OCI-LY7 (cell line): ENCODE results near the gene A1CF. TPM values are rescaled to one million over a fixed set of nuclear protein-coding genes. Genes with fewer than 3 reads are reported as not detected.

Experiments used
- BruUV-seq: library from RNA; stranded (reverse); fragments of 400-500 nt; replicated peaks from 2 replicates; lab custom pipeline; 2021; lab: Mats Ljungman, UMichigan
- CTCF ChIA-PET: fragments of 300-600 bp; sonication (Branson Sonifier 250); formaldehyde crosslinking; loops from one replicate; lab custom pipeline; 2022; ENCODE audit warnings: antibody characterized with exemption; ENCODE audit not compliant: unreplicated experiment; lab: Charles Lee
- POLR2A ChIA-PET: fragments of 300-600 bp; sonication (Branson Sonifier 250); formaldehyde crosslinking; loops from one replicate; lab custom pipeline; 2022; ENCODE audit warnings: antibody characterized with exemption; lab: Charles Lee
- DNase-seq: peaks from one replicate; pipeline ENCODE4 v3.0.0-alpha.2; 2015; ENCODE audit warnings: low spot score
- H2AFZ ChIP-seq: fragments of 200-600 bp; sonication (generic), shearing (Covaris generic); 2 replicates; pipeline ENCODE4 v1.6.1; 2014; ENCODE audit warnings: mild to moderate bottlenecking, antibody characterized with exemption, low read length, moderate library complexity
- H3K27ac ChIP-seq: fragments of 200-600 bp; sonication (generic); 2 replicates; pipeline ENCODE4 v1.5.1; 2014; ENCODE audit warnings: mixed run types, low read depth, mild to moderate bottlenecking, moderate library complexity, low read length, inconsistent platforms; ENCODE audit not compliant: poor library complexity, severe bottlenecking
- H3K36me3 ChIP-seq: fragments of 200-600 bp; sonication (generic); 2 replicates; pipeline ENCODE4 v1.6.1; 2014; ENCODE audit warnings: mild to moderate bottlenecking, antibody characterized with exemption, low read length, moderate library complexity, mixed read lengths; ENCODE audit not compliant: insufficient read depth
- H3K4me1 ChIP-seq: fragments of 200-600 bp; sonication (generic); 2 replicates; pipeline ENCODE4 v1.5.1; 2014; ENCODE audit warnings: mild to moderate bottlenecking, low read length; ENCODE audit not compliant: insufficient read depth, poor library complexity, severe bottlenecking
- H3K4me2 ChIP-seq: fragments of 200-600 bp; sonication (generic); 2 replicates; pipeline ENCODE4 v1.6.1; 2014; ENCODE audit warnings: mild to moderate bottlenecking, low read length
- H3K4me3 ChIP-seq: fragments of 200-600 bp; sonication (generic); 2 replicates; pipeline ENCODE4 v1.5.1; 2014; ENCODE audit warnings: mild to moderate bottlenecking, low read depth, low read length; ENCODE audit not compliant: poor library complexity, severe bottlenecking
- H3K79me2 ChIP-seq: fragments of 200-600 bp; sonication (generic); 2 replicates; pipeline ENCODE4 v1.6.1; 2016; ENCODE audit warnings: low read depth, mild to moderate bottlenecking, low read length, moderate library complexity, mixed read lengths; ENCODE audit not compliant: insufficient read depth
- H3K9me2 ChIP-seq: fragments of 200-600 bp; sonication (generic); 2 replicates; pipeline ENCODE4 v1.6.1; 2016; ENCODE audit warnings: mild to moderate bottlenecking, low read length, mixed read lengths; ENCODE audit not compliant: insufficient read depth
- H3K9me3 ChIP-seq: fragments of 200-600 bp; sonication (generic); 2 replicates; pipeline ENCODE4 v1.6.1; 2014; ENCODE audit warnings: mild to moderate bottlenecking, mixed run types, low read length, mixed read lengths
- H4K20me1 ChIP-seq: fragments of 200-600 bp; sonication (generic); 2 replicates; pipeline ENCODE4 v1.6.1; 2014; ENCODE audit warnings: mild to moderate bottlenecking, antibody characterized with exemption, low read length, moderate library complexity, mixed read lengths; ENCODE audit not compliant: insufficient read depth
- CTCF ChIP-seq: fragments of 200-600 bp; sonication (generic); conservative IDR thresholded peaks from 2 replicates; pipeline ENCODE4 v1.5.1; 2014; ENCODE audit warnings: mild to moderate bottlenecking, antibody characterized with exemption, low read length, moderate library complexity, mixed read lengths
- EZH2phosphoT487 ChIP-seq: fragments of 200-600 bp; sonication (generic); IDR thresholded peaks from 2 replicates; pipeline ENCODE4 v1.6.1; 2018; ENCODE audit warnings: low read depth, borderline replicate concordance, mild to moderate bottlenecking, mixed run types, antibody characterized with exemption, low read length, moderate library complexity, mixed read lengths
- intact Hi-C: fragments of 100-400 bp; cut with micrococcal nuclease; formaldehyde crosslinking; loops from one replicate; pipeline ENCODE4 v1.10.0; 2022; ENCODE audit not compliant: unreplicated experiment
- total RNA-seq, 2 experiments: library from RNA; depleted of rRNA in 1 of 2; stranded (reverse); fragments of >200 nt in 1 of 2; shearing (Covaris generic) in 1 of 2; gene quantifications; 2 replicates each; pipeline ENCODE4 v1.2.3, GENCODE V29; 2014 to 2022

The A1CF gene
- total RNA-seq, 2 experiments from 2014 or later: not detected

- Histone ChIP-seq H3K9me3 (no peaks in the 10 kb centered on the region), H3K9me2 (no peaks in the 10 kb centered on the region), H3K4me1 (no peaks in the 10 kb centered on the region), H3K79me2 (no peaks in the 10 kb centered on the region), H3K4me3 (no peak overlapping the region), H3K36me3 (no peaks in the 10 kb centered on the region), H4K20me1 (no peaks in the 10 kb centered on the region), H3K4me2 (no peak overlapping the region), H3K27ac (no peak overlapping the region), H2AFZ (no peak overlapping the region)
- ChIA-PET CTCF (no interaction called here), POLR2A (interaction anchor here (0.9 kb wide), 1 partner anchor 26 kb away, joined by 4 read pairs; no protein-coding TSS in a partner anchor)
- DNase-seq: no peak
- BruUV-seq: no TSS peak
- intact Hi-C loops: no loop called here
- TF ChIP-seq EZH2phosphoT487 (no peak), CTCF (no peak)
Measured at GRCh38 chr10:50855461-50855860, 30.0 kb downstream of the A1CF start.

- no peaks in the 10 kb centered on the region for H4K20me1 ChIP-seq
- H2AFZ ChIP-seq: no peak overlapping the region
- TF ChIP-seq EZH2phosphoT487: no peak
- no peak for TF ChIP-seq CTCF
- H3K4me3 ChIP-seq: no peak overlapping the region
- H3K4me1 ChIP-seq: no peaks in the 10 kb centered on the region
- no peaks in the 10 kb centered on the region for H3K9me2 ChIP-seq
- POLR2A ChIA-PET: interaction anchor here (0.9 kb wide), 1 partner anchor 25 kb away, joined by 4 read pairs; no protein-coding TSS in a partner anchor
- CTCF ChIA-PET: no interaction called here
- no TSS peak for BruUV-seq
- H3K36me3 ChIP-seq: no peaks in the 10 kb centered on the region
- no peak overlapping the region for H3K4me2 ChIP-seq
- no peak overlapping the region for H3K27ac ChIP-seq
- intact Hi-C loops: no loop called here
- no peaks in the 10 kb centered on the region for H3K79me2 ChIP-seq
- H3K9me3 ChIP-seq: no peaks in the 10 kb centered on the region
- no peak for DNase-seq
Measured at GRCh38 chr10:50855015-50855414, 30.4 kb downstream of the A1CF start.

GRCh38 chr10:50853557-50853956, 31.9 kb downstream of the A1CF start:
- Histone ChIP-seq H3K9me3 (no peaks in the 10 kb centered on the region), H3K9me2 (no peaks in the 10 kb centered on the region), H3K36me3 (no peaks in the 10 kb centered on the region), H3K4me1 (no peaks in the 10 kb centered on the region), H2AFZ (no peak overlapping the region), H3K4me2 (no peak overlapping the region), H3K27ac (no peak overlapping the region), H3K4me3 (no peak overlapping the region), H3K79me2 (no peaks in the 10 kb centered on the region), H4K20me1 (no peaks in the 10 kb centered on the region)
- ChIA-PET CTCF (no interaction called here), POLR2A (interaction anchor here (0.7 kb wide), 1 partner anchor 67 kb away, joined by 4 read pairs; no protein-coding TSS in a partner anchor)
- BruUV-seq: no TSS peak
- intact Hi-C loops: no loop called here
- TF ChIP-seq CTCF (no peak), EZH2phosphoT487 (no peak)
- DNase-seq: no peak
